SK-N-SH (cell line): ENCODE data around the gene SLC35G6. TPM values are rescaled to one million over a fixed set of nuclear protein-coding genes. Genes with fewer than 3 reads are reported as not detected.

Experiments used
- CTCF ChIA-PET: fragments of 300-600, 350-600 bp; formaldehyde crosslinking; extraction: SDS; loops from one replicate; lab custom pipeline; 2021; lab: Yijun Ruan, JAX
- POLR2A ChIA-PET: fragments of 350-600 bp; sonication (Branson Sonifier 250); formaldehyde crosslinking; extraction: SDS; loops from one replicate; lab custom pipeline; 2020; ENCODE audit warnings: antibody characterized with exemption, inconsistent platforms; lab: Yijun Ruan, JAX
- DNase-seq: peaks from one replicate; pipeline ENCODE4 v3.0.0; 2012
- H2AFZ ChIP-seq: fragments of 200-600 bp; sonication (generic); 2 replicates; pipeline ENCODE4 v1.8.1; 2016; ENCODE audit warnings: antibody characterized with exemption, mild to moderate bottlenecking, low read depth
- H3F3A ChIP-seq: fragments of 200-600 bp; sonication (generic); replicated peaks from 2 replicates; pipeline ENCODE3; 2016; ENCODE audit warnings: antibody characterized with exemption, mild to moderate bottlenecking; ENCODE audit not compliant: insufficient read depth
- H3K27ac ChIP-seq, 2 experiments: fragments of 200-500 bp in 1 of 2; fragments of 200-600 bp in 1 of 2; sonication (Bioruptor generic) in 1 of 2; sonication (generic), shearing (Covaris generic) in 1 of 2; 2 replicates each; pipeline versions ENCODE4 v1.5.1 to v1.6.1; 2014 to 2016; ENCODE audit warnings: low read depth in 2 of 2, inconsistent platforms in 1 of 2, low read length in 1 of 2, mild to moderate bottlenecking in 1 of 2, mixed read lengths in 1 of 2
- H3K27me3 ChIP-seq: fragments of 200-600 bp; sonication (generic), shearing (Covaris generic); 2 replicates; pipeline ENCODE4 v1.6.1; 2016; ENCODE audit warnings: mixed run types; ENCODE audit not compliant: insufficient read depth
- H3K36me3 ChIP-seq, 2 experiments: fragments of 200-500 bp in 1 of 2; fragments of 200-600 bp in 1 of 2; sonication (Bioruptor generic) in 1 of 2; sonication (generic) in 1 of 2; replicated peaks in 1 of 2; 2 replicates each; pipeline versions ENCODE3 to v1.5.1; 2014 to 2016; ENCODE audit warnings: low read length in 1 of 2, mild to moderate bottlenecking in 1 of 2; ENCODE audit not compliant: insufficient read depth in 2 of 2, control insufficient read depth in 1 of 2
- H3K4me1 ChIP-seq, 2 experiments: fragments of 200-500 bp in 1 of 2; fragments of 200-600 bp in 1 of 2; sonication (Bioruptor generic) in 1 of 2; sonication (generic), shearing (Covaris generic) in 1 of 2; 2 replicates each; pipeline versions ENCODE4 v1.5.1 to v1.6.1; 2014 to 2016; ENCODE audit warnings: low read depth in 1 of 2, low read length in 1 of 2, mixed run types in 1 of 2; ENCODE audit not compliant: insufficient read depth in 2 of 2, control insufficient read depth in 1 of 2
- H3K4me2 ChIP-seq: fragments of 200-600 bp; sonication (generic), shearing (Covaris generic); 2 replicates; pipeline ENCODE4 v1.6.1; 2017; ENCODE audit warnings: mixed run types
- H3K4me3 ChIP-seq, 2 experiments: fragments of 200-500 bp in 1 of 2; fragments of 200-600 bp in 1 of 2; sonication (Bioruptor generic) in 1 of 2; sonication (generic), shearing (Covaris generic) in 1 of 2; 2 replicates each; pipeline versions ENCODE4 v1.5.1 to v1.8.1; 2014 to 2016; ENCODE audit warnings: low read depth in 2 of 2, inconsistent platforms in 1 of 2, low read length in 1 of 2, mild to moderate bottlenecking in 1 of 2, mixed read lengths in 1 of 2, moderate library complexity in 1 of 2
- H3K79me2 ChIP-seq: fragments of 200-600 bp; sonication (generic); 2 replicates; pipeline ENCODE4 v1.8.1; 2017; ENCODE audit warnings: mild to moderate bottlenecking; ENCODE audit not compliant: insufficient read depth
- H3K9ac ChIP-seq: fragments of 200-600 bp; sonication (generic); 2 replicates; pipeline ENCODE4 v1.6.1; 2017; ENCODE audit warnings: mixed run types
- H3K9me2 ChIP-seq: fragments of 200-600 bp; sonication (generic); 2 replicates; pipeline ENCODE4 v1.6.1; 2017; ENCODE audit warnings: mixed run types
- H3K9me3 ChIP-seq: fragments of 200-600 bp; sonication (generic); 2 replicates; pipeline ENCODE4 v1.6.1; 2017; ENCODE audit warnings: mixed run types, mild to moderate bottlenecking, moderate library complexity
- H4K20me1 ChIP-seq: fragments of 200-600 bp; sonication (generic); 2 replicates; pipeline ENCODE4 v1.6.1; 2017; ENCODE audit warnings: mild to moderate bottlenecking, mixed run types; ENCODE audit not compliant: insufficient read depth
- CHD2 ChIP-seq: fragments of 150-350 bp; IDR thresholded peaks from 2 replicates; pipeline ENCODE4 v1.6.1; 2018; ENCODE audit warnings: low read length; ENCODE audit not compliant: partially characterized antibody
- FOSL2 ChIP-seq: IDR thresholded peaks from 2 replicates; pipeline ENCODE4 v1.4.0; 2012; ENCODE audit warnings: low read depth, mild to moderate bottlenecking, moderate library complexity, borderline replicate concordance
- FOXM1 ChIP-seq: IDR thresholded peaks from 2 replicates; pipeline ENCODE4 v1.4.0; 2012; ENCODE audit warnings: low read depth, mild to moderate bottlenecking
- GATA2 ChIP-seq: sonication (generic); formaldehyde crosslinking; IDR thresholded peaks from 2 replicates; pipeline ENCODE4 v1.5.0; 2020; ENCODE audit warnings: mild to moderate bottlenecking, missing genetic modification reagents
- IRF3 ChIP-seq: fragments of 150-350 bp; IDR thresholded peaks from 2 replicates; pipeline ENCODE4 v1.6.1; 2016; ENCODE audit warnings: mild to moderate bottlenecking, low read depth, low read length
- JUND ChIP-seq: IDR thresholded peaks from 2 replicates; pipeline ENCODE4 v1.4.0; 2012
- MAX ChIP-seq: IDR thresholded peaks from 2 replicates; pipeline ENCODE4 v1.4.0; 2012; ENCODE audit warnings: low read depth
- MXI1 ChIP-seq: IDR thresholded peaks from 2 replicates; pipeline ENCODE4 v1.6.1; 2012; ENCODE audit warnings: mild to moderate bottlenecking, low read depth, low read length, improper control_type of control experiment
- RCOR1 ChIP-seq: fragments of 150-350 bp; IDR thresholded peaks from 2 replicates; pipeline ENCODE4 v1.6.1; 2017; ENCODE audit warnings: antibody characterized with exemption, low read length
- RFX5 ChIP-seq: IDR thresholded peaks from 2 replicates; pipeline ENCODE4 v1.6.1; 2012; ENCODE audit warnings: mild to moderate bottlenecking, improper control_type of control experiment, low read length
- TCF12 ChIP-seq: IDR thresholded peaks from 2 replicates; pipeline ENCODE4 v1.4.0; 2012
- TEAD4 ChIP-seq: IDR thresholded peaks from 2 replicates; pipeline ENCODE4 v1.4.0; 2012; ENCODE audit warnings: mild to moderate bottlenecking, borderline replicate concordance; ENCODE audit not compliant: insufficient read depth
- YY1 ChIP-seq: IDR thresholded peaks from 2 replicates; pipeline ENCODE4 v1.4.0; 2012; ENCODE audit warnings: low read depth, mild to moderate bottlenecking
- WGBS: methylation state at CpG from one replicate; pipeline ENCODE4 v1.1.6; 2017; ENCODE audit warnings: low lambda C conversion rate; 5-methylcytosine and 5-hydroxymethylcytosine counted together
- polyA plus RNA-seq, 3 experiments: library from polyadenylated mRNA; depleted of rRNA; stranded (reverse); fragments of >200 nt; gene quantifications; 2 replicates each; pipeline ENCODE4 v1.2.3, GENCODE V29; 2012
- TF ChIP-seq, protein P1 (sequence below): fragments of 150-350 bp; IDR thresholded peaks from 2 replicates; pipeline ENCODE4 v1.6.1; 2017; ENCODE audit warnings: antibody characterized with exemption, low read length, low read depth, borderline replicate concordance

Gene SLC35G6
- polyA plus RNA-seq, 1 of the 3 experiments (the other 2 are of a cell fraction) = not detected

DNA sequence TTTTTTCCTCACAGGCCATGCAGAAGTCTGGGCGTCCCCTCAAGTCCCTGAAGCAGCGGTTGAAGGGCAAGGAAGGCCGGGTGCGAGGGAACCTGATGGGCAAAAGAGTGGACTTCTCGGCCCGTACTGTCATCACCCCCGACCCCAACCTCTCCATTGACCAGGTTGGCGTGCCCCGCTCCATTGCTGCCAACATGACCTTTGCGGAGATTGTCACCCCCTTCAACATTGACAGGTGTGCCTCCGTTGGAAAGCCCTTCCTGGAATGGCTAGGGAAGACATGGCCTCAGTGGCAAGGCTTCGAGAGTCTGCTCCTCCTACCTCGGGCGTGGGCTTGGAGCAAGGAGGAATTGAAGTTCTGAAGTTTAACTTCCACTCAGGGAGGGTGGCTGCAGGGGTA is 16.4 kb downstream of the SLC35G6 start:
- Histone ChIP-seq H3K9ac (no peak overlapping the region), H2AFZ (no peak overlapping the region), H3K4me3 (no peak overlapping the region), H3K9me3 (no peaks in the 10 kb centered on the region), H3K9me2 (no peaks in the 10 kb centered on the region), H3K27me3 (no peaks in the 10 kb centered on the region), H3K4me2 (no peak overlapping the region), H3K79me2 (peaks cover 56% of the 10 kb centered on the region), H3K4me1 (no peaks in the 10 kb centered on the region), H4K20me1 (peaks cover 44% of the 10 kb centered on the region), H3K36me3 (peaks cover 42 to 66% of the 10 kb centered on the region in 2 experiments), H3K27ac (no peak overlapping the region), H3F3A (no peaks in the 10 kb centered on the region)
- TF ChIP-seq MXI1 = no peak
- no peak for TF ChIP-seq JUND
- no peak for TF ChIP-seq TEAD4
- no peak for TF ChIP-seq TCF12
- TF ChIP-seq, protein P1, sequence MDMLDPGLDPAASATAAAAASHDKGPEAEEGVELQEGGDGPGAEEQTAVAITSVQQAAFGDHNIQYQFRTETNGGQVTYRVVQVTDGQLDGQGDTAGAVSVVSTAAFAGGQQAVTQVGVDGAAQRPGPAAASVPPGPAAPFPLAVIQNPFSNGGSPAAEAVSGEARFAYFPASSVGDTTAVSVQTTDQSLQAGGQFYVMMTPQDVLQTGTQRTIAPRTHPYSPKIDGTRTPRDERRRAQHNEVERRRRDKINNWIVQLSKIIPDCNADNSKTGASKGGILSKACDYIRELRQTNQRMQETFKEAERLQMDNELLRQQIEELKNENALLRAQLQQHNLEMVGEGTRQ = no peak
- no peak for TF ChIP-seq FOSL2
- DNase-seq = no peak
- CTCF ChIA-PET = interaction anchor here (0.9 to 1.4 kb wide), 5 partner anchors 10 to 201 kb away, joined by 3 to 5 read pairs (median 4); no protein-coding TSS in a partner anchor
- 97% methylated on average over 12 of the region's 14 CpGs for WGBS
- POLR2A ChIA-PET = no interaction called here

DNA sequence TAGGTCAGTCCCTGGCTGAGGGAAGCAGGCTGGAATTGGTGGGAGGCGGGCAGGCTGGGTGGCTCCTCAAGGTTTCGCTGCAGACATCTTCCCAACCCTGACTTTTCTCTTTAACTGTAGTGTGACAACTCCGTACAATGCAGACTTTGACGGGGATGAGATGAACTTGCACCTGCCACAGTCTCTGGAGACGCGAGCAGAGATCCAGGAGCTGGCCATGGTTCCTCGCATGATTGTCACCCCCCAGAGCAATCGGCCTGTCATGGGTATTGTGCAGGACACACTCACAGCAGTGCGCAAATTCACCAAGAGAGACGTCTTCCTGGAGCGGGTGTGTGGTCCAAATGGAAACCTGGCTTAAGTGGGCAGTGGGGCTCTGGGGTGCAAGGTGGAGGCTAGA is 17.9 kb downstream of the SLC35G6 start:
- WGBS = 91% methylated on average over 11 of the region's 11 CpGs
- Histone ChIP-seq H3K27ac (no peak overlapping the region), H3K4me1 (no peaks in the 10 kb centered on the region), H2AFZ (no peak overlapping the region), H4K20me1 (peaks cover 30% of the 10 kb centered on the region), H3K9me2 (no peaks in the 10 kb centered on the region), H3K4me2 (no peak overlapping the region), H3K9me3 (no peaks in the 10 kb centered on the region), H3K27me3 (no peaks in the 10 kb centered on the region), H3K36me3 (peaks cover 44 to 80% of the 10 kb centered on the region in 2 experiments), H3K79me2 (peaks cover 40% of the 10 kb centered on the region), H3K9ac (no peak overlapping the region), H3F3A (no peaks in the 10 kb centered on the region), H3K4me3 (no peak overlapping the region)
- TF ChIP-seq IRF3 (no peak), YY1 (no peak), GATA2 (CRISPR knock-in tag) (no peak), FOXM1 (no peak), TEAD4 (no peak), MAX (no peak), RFX5 (no peak), RCOR1 (no peak), CHD2 (no peak)
- no peak for DNase-seq
- POLR2A ChIA-PET = no interaction called here
- CTCF ChIA-PET = interaction anchor here (1.5 kb wide), 1 partner anchor 42 kb away, joined by 3 read pairs; no protein-coding TSS in a partner anchor
